ENCODE measurements around the gene GARS1.
"Not testable (repeated sequence)": the region's sequence is repeated elsewhere in the genome, so short reads cannot be mapped to it uniquely, and the experiment has no call there.

Gene GARS1

DNA sequence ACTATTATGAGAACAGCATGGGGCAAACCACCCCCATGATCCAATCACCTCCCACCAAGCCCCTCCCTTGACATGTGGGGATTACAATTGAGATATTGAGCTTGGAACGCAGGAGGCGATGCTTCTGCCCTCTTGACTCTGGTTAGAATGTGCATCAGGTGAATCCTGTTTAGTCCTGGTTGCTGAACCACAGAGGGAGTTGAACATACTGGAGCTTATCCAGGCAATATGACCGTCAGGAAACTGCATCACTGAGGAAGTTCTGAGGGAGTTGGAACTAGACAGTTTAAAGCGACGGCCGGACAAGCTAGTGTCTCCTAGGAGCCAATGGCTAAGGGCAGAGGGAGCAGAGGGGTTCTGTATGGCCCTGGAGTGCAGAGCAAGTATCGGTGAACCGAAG is 31.8 kb upstream of the GARS1 start:
- ATAC-seq, result no peak
- H3K4me3 Mint-ChIP-seq, result no peak overlapping the region
- no peaks in the 10 kb centered on the region for H3K9me3 Mint-ChIP-seq
- DNase-seq, result no peak
- H3K27ac Mint-ChIP-seq, result no peak overlapping the region
- peaks cover 7% of the 10 kb centered on the region for H3K4me1 Mint-ChIP-seq
- H3K27me3 Mint-ChIP-seq, result no peaks in the 10 kb centered on the region
- peaks cover 22% of the 10 kb centered on the region for H3K36me3 Mint-ChIP-seq (ENCODE audit: low read depth)

DNA sequence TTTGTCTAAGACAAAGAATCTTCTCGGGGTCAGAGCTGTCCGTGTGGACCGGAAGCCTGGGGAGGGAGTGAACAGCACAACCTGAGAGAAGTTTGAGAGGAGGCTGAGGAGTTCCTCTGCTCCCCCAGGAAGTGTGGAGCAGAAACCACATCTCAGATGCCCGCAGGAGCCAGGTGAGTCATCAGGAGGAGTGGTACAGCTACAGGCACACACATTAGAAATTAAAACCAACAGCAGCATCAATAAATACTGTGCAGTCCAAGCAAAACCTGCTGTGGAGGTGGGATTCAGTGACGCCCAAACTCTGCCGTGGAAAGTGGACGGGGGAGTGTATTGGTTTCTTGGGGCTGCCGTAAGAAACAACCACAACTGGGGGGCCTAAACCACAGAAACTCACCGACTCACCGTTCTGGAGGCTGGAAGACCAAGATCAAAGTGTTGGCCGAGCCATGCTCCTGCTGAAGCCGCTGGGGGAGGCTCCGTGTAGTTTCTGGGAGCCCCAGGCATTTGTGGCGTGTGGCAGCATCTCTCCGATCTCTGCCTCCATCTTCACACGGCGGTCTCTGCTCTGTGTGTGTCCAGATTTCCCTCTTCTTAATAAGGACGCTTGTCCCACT is 31.2 kb upstream of the GARS1 start:
- DNase-seq (no peak), ATAC-seq (no peak)
- Mint-ChIP-seq H3K4me1 (peaks cover 7% of the 10 kb centered on the region), H3K27ac (no peak overlapping the region), H3K36me3 (ENCODE audit: low read depth) (peaks cover 22% of the 10 kb centered on the region), H3K27me3 (no peaks in the 10 kb centered on the region), H3K4me3 (no peak overlapping the region), H3K9me3 (no peaks in the 10 kb centered on the region)

DNA sequence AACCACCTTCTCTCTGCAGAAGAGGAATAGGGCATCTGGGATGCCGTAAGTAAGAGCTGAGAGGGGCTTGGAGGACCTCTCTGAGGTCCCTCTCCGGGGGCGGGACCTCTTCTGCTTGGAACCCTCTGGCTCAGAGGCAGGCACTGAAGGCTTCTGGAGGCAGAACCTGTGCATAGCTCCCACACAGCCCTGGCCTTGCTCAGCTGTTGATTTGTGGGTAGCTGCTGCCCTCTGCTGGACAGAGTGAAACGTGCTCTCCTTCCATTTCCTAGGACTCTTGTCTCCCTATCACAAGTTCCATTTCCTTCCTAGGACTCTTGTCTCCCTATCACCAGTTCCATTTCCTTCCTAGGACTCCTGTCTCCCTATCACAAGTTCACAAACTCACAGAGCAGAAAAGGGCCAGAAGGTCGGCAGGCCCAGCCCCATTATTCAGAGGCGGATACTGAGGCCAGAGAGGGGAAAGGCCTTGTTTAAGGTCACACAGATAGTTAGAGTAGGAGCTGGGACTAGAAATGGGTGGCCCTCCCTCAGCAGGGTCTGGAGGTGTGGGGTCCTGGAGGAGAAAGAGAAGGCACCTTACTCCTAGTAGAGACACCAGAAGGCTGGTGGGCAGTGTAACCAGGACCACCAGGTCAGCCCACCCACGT is 30.3 kb upstream of the GARS1 start:
- Mint-ChIP-seq H3K4me1 (peaks cover 7% of the 10 kb centered on the region), H3K27ac (no peak overlapping the region), H3K4me3 (no peak overlapping the region), H3K27me3 (no peaks in the 10 kb centered on the region), H3K36me3 (ENCODE audit: low read depth) (peaks cover 22% of the 10 kb centered on the region), H3K9me3 (no peaks in the 10 kb centered on the region)
- DNase-seq (peak; percentile 77), ATAC-seq (peak; percentile 92)

DNA sequence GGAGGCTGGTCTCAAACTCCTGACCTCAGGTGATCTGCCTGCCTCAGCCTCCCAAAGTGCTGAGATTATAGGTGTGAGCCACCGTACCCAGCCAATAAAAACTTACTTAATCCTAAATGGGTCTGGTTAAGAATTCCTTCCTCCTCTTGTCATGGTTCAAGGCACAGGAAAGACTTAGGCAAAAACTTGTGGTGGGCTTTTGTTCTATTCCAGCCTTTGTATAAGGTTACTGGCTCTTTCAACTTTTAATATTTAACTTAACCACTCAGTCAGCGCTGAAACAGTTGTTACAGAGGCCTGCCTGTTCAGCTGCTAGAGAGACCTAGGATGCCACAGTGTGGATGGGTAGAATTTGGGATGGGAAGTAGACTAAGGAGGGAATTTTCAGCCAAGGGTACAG is 28.1 kb upstream of the GARS1 start:
- no peak overlapping the region for H3K4me3 Mint-ChIP-seq
- no peaks in the 10 kb centered on the region for H3K27me3 Mint-ChIP-seq
- H3K4me1 Mint-ChIP-seq, result peaks cover 7% of the 10 kb centered on the region
- no peaks in the 10 kb centered on the region for H3K9me3 Mint-ChIP-seq
- peaks cover 21% of the 10 kb centered on the region for H3K36me3 Mint-ChIP-seq (ENCODE audit: low read depth)
- no peak for DNase-seq
- ATAC-seq, result no peak
- H3K27ac Mint-ChIP-seq, result no peak overlapping the region

- H3K27ac Mint-ChIP-seq, result no peak overlapping the region
- ATAC-seq (no peak), DNase-seq (no peak)
- H3K27me3 Mint-ChIP-seq, result no peaks in the 10 kb centered on the region
- H3K4me3 Mint-ChIP-seq, result no peak overlapping the region
- peaks cover 7% of the 10 kb centered on the region for H3K4me1 Mint-ChIP-seq
- peaks cover 19% of the 10 kb centered on the region for H3K36me3 Mint-ChIP-seq (ENCODE audit: low read depth)
- H3K9me3 Mint-ChIP-seq, result no peaks in the 10 kb centered on the region
These were observed 27.6 kb upstream of the GARS1 start for GRCh38 chr7:30567081-30567480.

GRCh38 chr7:30570238-30570637 is 24.4 kb upstream of the GARS1 start:
- H3K4me1 Mint-ChIP-seq, H3K27me3 Mint-ChIP-seq, ATAC-seq, H3K27ac Mint-ChIP-seq, DNase-seq, H3K9me3 Mint-ChIP-seq, H3K4me3 Mint-ChIP-seq: not testable (repeated sequence)
- peaks cover 15% of the 10 kb centered on the region for H3K36me3 Mint-ChIP-seq (ENCODE audit: low read depth)

DNA sequence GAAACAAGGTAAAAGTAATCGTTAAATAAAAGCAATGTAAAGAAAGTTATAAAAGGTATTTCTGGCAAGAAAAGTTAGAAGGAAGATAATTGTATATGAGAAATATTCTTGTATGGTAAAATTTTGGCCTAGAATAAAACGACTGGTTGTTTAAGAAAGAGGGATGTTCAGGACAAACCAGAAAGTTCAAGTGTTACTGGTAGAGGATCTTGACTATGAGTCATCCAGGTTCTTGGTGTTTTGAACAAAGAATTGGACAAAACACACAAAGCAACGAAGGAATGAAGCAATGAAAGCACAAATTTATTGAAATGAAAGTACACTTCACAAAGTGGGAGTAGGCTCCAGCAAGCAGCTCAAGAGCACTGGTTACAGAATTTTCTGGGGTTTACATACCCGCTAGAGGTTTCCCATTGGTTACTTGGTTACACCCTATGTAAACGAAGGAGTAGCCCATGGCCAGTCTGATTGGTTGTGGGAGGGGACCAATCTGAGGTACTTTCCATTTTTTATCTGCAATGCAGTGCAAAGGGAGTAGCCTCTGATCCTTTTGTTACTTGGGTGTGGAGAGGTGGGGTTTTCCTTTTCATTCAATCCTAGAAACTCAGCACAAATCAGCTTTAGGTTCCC is 22.4 kb upstream of the GARS1 start:
- H3K4me1 Mint-ChIP-seq, result no peaks in the 10 kb centered on the region
- H3K9me3 Mint-ChIP-seq, result peaks cover 10% of the 10 kb centered on the region
- peaks cover 33% of the 10 kb centered on the region for H3K36me3 Mint-ChIP-seq (ENCODE audit: low read depth)
- no peak for DNase-seq
- no peaks in the 10 kb centered on the region for H3K27me3 Mint-ChIP-seq
- no peak overlapping the region for H3K4me3 Mint-ChIP-seq
- ATAC-seq, result no peak
- H3K27ac Mint-ChIP-seq, result no peak overlapping the region

- Mint-ChIP-seq H3K9me3 (peaks cover 10% of the 10 kb centered on the region), H3K27me3 (no peaks in the 10 kb centered on the region), H3K27ac (no peak overlapping the region), H3K4me1 (no peaks in the 10 kb centered on the region), H3K36me3 (ENCODE audit: low read depth) (peaks cover 48% of the 10 kb centered on the region), H3K4me3 (no peak overlapping the region)
- ATAC-seq (no peak), DNase-seq (no peak)
These were observed 18.8 kb upstream of the GARS1 start for GRCh38 chr7:30575910-30576309.

- no peak overlapping the region for H3K4me3 Mint-ChIP-seq
- no peak for ATAC-seq
- no peaks in the 10 kb centered on the region for H3K4me1 Mint-ChIP-seq
- no peak overlapping the region for H3K27ac Mint-ChIP-seq
- peaks cover 48% of the 10 kb centered on the region for H3K36me3 Mint-ChIP-seq (ENCODE audit: low read depth)
- no peaks in the 10 kb centered on the region for H3K9me3 Mint-ChIP-seq
- no peaks in the 10 kb centered on the region for H3K27me3 Mint-ChIP-seq
- DNase-seq, result no peak
These were observed 11.5 kb upstream of the GARS1 start for GRCh38 chr7:30583181-30583580.

DNA sequence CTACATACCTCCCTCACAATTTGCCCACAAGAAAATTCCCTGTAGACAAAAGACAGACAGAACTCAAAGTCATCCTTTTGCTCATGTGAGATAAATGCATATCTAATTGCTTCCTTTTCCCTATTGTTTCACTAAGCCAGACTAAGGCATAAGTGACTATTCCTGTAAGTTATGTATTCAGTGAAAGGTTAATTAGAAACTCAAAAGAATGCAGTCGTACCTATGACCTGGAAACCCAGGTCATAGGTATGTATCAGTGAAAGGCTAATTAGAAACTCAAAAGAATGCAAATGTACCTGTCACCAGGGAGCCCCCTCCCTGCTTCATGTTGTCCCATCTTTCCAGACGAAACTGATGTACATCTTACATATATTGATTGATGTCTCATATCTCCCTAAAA is 10.3 kb upstream of the GARS1 start:
- no peak for ATAC-seq
- Mint-ChIP-seq H3K27ac (no peak overlapping the region), H3K4me3 (no peak overlapping the region), H3K4me1 (no peaks in the 10 kb centered on the region), H3K36me3 (ENCODE audit: low read depth) (peaks cover 42% of the 10 kb centered on the region), H3K9me3 (no peaks in the 10 kb centered on the region), H3K27me3 (no peaks in the 10 kb centered on the region)
- DNase-seq, result no peak

DNA sequence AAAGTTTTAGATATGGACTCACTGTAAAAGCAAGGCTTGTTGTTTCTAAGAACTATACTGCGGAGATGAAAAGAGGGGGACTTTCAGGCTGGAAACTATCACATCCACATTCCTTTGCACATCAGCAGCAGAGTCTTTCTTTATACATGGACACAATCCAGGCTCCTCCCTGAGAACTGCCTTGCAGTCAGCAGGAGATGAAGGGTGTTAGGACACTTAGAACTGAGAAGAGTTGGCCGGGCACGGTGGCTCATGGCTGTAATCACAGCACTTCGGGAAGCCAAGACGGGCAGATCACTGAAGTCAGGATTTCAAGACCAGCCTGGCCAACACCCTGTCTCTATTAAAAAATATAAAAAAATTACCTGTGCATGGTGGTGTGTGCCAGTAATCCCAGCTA is 9.7 kb upstream of the GARS1 start:
- H3K27ac Mint-ChIP-seq, result no peak overlapping the region
- H3K4me3 Mint-ChIP-seq, result no peak overlapping the region
- H3K36me3 Mint-ChIP-seq (ENCODE audit: low read depth), result peaks cover 41% of the 10 kb centered on the region
- H3K4me1 Mint-ChIP-seq, result peaks cover 2% of the 10 kb centered on the region
- no peaks in the 10 kb centered on the region for H3K9me3 Mint-ChIP-seq
- ATAC-seq (no peak), DNase-seq (no peak)
- H3K27me3 Mint-ChIP-seq, result no peaks in the 10 kb centered on the region

DNA sequence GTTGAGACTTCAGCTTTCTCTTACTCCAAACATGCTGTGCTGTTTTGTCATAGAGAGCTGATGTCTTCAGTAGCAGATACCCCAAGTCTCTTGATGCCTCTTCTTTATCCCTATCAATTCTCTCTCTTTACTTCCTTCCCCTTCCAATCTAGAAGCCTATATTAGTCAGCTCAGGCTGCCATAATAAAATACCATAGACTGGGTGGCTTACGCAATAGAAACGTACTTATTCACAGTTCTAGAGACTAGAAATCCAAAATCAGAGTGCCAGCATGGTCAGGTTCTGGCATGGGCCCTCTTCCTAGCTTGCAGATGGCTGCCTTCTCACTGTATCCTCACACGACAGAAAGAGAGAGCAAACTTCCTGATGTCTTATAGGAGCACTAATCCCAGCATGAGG is 9.0 kb upstream of the GARS1 start:
- Mint-ChIP-seq H3K27ac (no peak overlapping the region), H3K9me3 (no peaks in the 10 kb centered on the region), H3K4me3 (no peak overlapping the region), H3K36me3 (ENCODE audit: low read depth) (peaks cover 36% of the 10 kb centered on the region), H3K27me3 (no peaks in the 10 kb centered on the region), H3K4me1 (peaks cover 5% of the 10 kb centered on the region)
- no peak for DNase-seq
- no peak for ATAC-seq

- H3K36me3 Mint-ChIP-seq (ENCODE audit: low read depth), result peaks cover 22% of the 10 kb centered on the region
- not testable (repeated sequence) for H3K27me3 Mint-ChIP-seq, H3K27ac Mint-ChIP-seq, DNase-seq, H3K9me3 Mint-ChIP-seq, ATAC-seq, H3K4me3 Mint-ChIP-seq
- peaks cover 17% of the 10 kb centered on the region for H3K4me1 Mint-ChIP-seq
These were observed 7.1 kb upstream of the GARS1 start for GRCh38 chr7:30587547-30587946.

- Mint-ChIP-seq H3K36me3 (ENCODE audit: low read depth) (peaks cover 18% of the 10 kb centered on the region), H3K9me3 (no peaks in the 10 kb centered on the region), H3K4me3 (no peak overlapping the region), H3K27me3 (no peaks in the 10 kb centered on the region), H3K27ac (no peak overlapping the region), H3K4me1 (peaks cover 29% of the 10 kb centered on the region)
- ATAC-seq, result no peak
- DNase-seq, result no peak
These were observed 5.6 kb upstream of the GARS1 start for GRCh38 chr7:30589111-30589510.

DNA sequence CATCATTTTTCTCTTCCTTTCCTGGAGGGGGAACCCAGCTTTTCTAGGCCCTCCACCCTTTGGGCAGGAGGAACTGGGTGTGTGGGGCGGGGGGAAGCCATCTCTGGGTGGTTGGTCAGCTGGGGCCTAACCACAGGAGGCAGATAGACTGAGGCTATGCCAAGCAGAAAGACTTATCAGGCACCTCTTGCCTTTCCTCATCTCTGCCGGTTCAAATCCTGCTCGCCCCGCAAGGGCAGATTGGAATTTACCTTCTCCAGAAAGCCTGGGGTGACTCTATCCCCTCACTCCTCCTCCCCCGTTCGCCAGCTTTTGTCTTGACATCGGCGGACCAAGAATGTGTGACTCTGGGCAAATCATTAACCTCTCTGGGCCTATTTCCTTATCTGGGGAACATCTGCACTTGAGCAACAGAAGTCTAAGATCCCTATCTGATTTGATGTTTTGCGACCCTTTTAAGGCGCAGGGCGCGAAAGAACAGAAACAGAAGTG is 584 bp upstream of the GARS1 start:
- Mint-ChIP-seq H3K4me1 (peaks cover 67% of the 10 kb centered on the region), H3K27ac (peak overlapping the region; percentile 100), H3K27me3 (no peaks in the 10 kb centered on the region), H3K9me3 (no peaks in the 10 kb centered on the region), H3K36me3 (ENCODE audit: low read depth) (peaks cover 38% of the 10 kb centered on the region), H3K4me3 (peak overlapping the region; percentile 100)
- ATAC-seq, result peak; percentile 21
- DNase-seq, result peak; percentile 56
